Activated CD4-positive, alpha-beta T cell treated with anti-CD3 and anti-CD28 coated beads, Interleukin-2, Interleukin-4, amounts not matched to agents 100 ng/mL and 50 ng/mL, durations not matched to agents 16 hours and 8 hours (primary cell): ENCODE results near the gene SLC9C1.
"Not testable (repeated sequence)": the region's sequence is repeated elsewhere in the genome, so short reads cannot be mapped to it uniquely, and the experiment has no call there.

Experiments
- DNase-seq: peaks from one replicate; pipeline ENCODE4 v3.0.0-alpha.2; 2020; ENCODE audit warnings: low spot score

The SLC9C1 gene

DNA sequence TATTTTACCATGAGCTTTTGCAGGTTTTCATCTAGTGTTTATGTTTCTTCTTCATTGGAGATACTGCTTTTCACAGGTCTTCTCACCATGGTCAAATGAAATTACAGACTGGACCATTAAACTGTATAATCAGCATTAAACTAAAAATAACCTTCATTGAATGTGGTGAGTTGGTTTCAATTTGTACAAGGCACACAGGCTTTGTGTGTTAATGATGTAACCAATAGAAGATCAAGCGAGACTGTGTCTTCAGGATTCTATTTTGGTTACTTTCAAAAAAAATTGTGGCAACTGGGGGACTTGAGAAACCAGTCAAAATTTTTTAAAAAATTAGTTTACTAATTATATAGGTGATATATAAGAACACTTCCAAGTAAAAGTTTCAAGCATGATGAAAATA, 106.7 kb downstream of the SLC9C1 start:
- no peak for DNase-seq

DNA sequence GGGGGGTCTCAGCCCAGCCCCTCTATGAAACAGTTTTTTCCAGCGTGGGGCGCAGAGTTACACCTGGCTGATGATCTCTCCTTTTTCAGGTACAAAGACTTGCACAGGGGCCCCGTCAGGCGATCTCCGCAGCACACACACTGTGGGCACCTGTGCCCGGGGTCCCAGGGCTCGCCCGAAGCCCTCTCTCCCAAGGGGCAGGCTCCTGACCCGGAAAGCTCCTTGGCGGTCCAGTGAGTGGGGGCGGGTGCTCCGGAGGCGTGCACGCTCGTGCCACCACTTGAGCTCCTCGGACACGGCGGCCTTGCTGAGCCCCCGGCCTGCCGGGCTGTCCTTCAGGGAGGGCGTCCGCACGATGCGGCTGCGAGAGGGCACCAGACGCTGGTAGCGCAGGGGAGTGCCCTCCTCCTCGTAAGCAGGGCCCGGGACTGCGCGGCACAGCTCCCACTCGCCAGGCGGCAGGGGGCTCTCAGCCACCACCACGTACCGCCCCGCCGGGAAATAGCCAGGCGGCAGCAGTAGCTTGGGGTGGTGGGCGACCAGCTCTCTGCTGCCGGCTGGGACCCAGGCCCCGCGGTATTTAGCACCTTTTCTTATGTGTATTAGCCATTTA, 108.5 kb downstream of the SLC9C1 start:
- not testable (repeated sequence) for DNase-seq

DNA sequence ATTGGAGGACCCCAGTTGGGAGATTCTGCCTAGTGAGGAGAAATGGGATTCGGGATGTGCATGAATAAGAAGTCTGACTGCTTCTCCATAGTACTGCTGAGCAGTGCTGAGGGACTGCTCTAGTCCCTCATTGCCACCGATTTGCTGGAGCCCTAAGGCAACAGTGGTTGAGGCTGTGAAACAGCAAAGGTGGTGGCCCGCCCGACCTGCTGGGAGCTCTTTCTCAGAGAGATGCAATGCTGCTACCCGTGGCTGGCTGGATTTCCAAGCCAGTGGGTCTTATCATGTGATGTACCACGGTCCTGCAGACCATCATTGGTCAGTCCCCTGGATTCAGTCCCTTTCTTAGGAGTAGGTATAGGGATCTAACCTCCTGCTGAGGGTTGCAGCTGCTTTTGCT, 118.4 kb downstream of the SLC9C1 start:
- DNase-seq: no peak

DNA sequence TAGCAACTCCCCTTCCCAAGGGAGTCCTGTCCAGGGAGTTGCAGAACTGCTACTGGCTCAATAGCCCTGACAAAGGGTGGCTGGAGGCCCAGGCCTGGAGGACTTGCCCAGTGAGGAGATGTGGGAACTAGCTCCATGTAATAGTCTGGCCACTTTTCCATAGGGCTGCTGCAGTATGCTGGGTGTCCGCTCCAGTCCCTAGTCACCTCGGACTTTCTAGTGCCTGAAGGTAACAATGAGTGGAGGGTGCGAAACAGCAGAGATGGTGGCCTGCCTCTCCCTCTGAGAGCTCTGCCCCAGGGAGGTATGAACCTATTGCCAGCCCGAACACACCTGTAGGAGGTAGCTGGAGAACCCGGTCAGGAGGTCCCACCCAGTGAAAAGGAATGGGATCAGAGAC, 119.0 kb downstream of the SLC9C1 start:
- no peak for DNase-seq

DNA sequence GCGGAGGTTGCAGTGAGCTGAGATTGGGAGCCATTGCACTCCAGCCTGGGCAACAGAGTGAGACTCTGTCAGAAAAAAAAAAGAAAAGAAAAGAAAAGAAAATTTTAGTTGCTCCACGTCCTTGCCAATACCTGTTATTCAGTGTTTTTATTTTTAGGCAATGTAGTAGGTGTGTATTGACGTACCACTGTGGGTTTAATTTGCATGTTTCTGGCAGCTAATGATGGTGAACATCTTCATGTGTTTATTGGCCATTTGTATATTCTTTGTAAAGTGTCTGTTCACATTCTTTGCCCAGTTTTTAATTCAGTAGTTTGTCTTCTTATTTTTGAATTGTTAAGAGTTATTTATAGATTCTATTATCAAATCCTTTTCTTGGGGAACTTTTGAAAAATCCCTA, 122.9 kb downstream of the SLC9C1 start:
- DNase-seq: no peak

DNA sequence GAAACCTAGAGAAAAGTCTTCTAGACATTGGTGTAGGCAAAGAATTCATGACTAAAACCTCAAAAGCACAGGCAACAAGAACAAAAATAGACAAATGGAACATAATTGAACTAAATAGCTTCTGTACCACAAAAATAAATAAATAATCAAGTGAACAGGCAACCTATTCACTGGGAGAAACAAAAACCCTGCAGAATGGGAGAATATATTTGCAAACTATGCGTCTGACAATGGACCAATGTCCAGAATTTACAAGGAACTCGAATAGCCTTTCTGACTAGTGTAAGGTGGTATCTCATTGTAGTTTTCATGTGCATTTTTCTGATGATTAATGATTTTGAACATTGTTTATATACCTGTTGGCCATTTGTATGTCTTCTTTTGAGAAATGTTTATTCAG, 124.0 kb downstream of the SLC9C1 start:
- no peak for DNase-seq

DNA sequence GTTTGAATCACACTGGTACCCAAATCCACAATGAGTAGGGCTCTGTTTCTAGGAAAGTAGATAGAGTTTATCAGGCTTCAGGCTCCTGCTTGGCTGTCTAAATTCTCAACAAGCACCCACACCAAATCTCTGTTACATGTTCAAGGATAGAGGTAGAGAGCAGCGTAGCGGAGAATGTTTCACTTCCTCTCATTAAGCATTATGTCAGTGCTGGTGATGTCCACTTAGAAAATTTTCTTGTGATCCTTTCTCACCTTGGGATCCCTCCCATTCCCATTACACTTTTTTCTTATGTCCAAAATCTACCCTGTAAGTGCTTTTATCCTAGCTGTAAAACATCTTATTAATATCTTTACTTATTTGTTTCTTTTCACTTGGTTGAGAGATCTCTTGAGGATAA, 126.3 kb downstream of the SLC9C1 start:
- DNase-seq: no peak

DNA sequence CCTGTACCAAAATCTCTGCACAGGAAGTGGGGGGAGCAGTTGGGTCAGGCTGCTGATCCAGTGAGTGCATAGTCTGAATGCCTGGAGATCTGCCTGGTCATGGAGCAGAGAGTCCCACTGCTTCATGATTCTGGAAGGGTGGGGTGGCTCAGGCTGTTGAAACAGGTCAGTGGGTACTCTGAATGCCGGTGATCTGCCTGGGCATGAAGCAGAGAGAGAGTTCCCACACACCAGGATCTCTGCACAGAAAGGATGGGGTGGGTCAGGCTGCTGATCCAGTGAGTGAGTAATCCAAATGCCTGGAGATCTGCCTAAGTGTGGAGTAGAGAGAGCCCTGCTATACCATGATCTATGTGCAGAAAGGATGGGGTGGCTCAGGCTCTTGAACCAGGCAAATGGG, 144.9 kb downstream of the SLC9C1 start:
- no peak for DNase-seq

DNA sequence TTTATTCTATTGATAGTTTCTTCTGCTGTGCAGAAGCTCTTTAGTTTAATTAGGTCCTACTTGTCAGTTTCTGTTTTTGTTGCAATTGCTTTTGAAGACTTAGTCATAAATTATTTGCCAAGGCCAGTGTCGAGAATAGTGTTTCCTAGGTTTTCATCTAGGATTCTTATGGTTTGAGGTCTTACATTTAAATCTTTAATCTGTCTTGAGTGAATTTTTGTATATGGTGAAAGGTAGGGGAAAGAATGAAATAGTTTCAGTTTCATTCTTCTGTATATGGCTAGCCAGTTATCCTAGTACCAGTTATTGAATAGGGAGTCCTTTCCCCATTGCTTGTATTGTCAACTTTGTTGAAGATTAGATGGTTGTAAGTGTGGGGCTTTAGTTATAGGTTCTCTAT, 150.3 kb downstream of the SLC9C1 start:
- DNase-seq: no peak

DNA sequence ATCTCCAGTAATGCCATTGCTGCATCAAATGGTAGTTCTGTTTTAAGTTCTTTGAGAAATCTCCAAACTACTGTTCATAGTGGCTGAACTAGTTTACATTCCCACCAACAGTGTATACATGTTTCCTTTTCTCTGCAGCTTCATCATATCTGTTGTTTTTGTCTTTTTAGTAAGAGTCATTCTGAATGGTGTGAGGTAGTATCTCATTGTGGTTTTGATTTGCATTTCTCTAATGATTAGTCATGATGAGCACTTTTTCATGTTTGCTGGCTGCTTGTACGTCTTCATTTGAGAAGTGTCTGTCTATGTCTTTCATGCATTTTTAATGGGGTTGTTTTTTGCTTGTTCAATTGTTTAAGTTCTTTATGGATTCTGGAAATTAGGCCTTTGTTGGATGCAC, 150.8 kb downstream of the SLC9C1 start:
- peak; percentile 54 for DNase-seq

DNA sequence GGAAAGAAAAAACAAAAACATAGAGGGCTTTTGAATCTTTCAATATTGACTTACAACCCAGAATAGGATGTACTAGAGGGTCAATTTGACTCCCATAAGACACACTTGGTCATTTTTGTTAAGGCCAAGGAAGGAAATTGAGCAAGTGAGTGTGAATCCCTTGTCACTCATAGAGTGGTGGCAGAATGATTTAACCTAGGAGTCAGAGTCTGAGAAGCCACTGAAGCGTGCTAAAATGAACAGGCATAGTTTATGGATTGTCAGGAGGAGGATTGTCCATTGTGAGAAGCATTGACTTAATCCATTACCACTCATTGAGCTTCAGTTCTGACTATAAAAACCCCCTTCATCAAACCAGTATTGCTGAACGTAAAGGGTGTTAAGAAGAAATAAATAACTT, 152.7 kb downstream of the SLC9C1 start:
- DNase-seq: no peak

DNA sequence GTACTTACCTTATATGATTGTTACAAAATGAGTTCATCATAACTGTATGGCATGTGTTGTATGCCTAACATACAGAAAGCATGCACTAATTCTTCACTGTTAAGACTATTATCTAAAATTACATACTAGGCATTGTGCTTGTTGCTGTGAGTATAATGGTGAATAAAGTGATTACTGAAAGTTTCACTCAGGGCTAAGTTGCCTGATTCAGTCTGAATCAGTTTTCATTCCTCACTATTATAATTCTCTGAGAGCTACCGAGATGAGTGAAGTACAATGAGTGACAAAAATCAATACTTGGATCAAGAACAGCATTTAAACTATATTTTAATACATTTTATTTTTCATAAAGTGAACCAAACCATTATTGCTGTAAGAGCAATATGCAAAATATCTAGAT, 153.4 kb downstream of the SLC9C1 start:
- DNase-seq: peak; percentile 23

DNA sequence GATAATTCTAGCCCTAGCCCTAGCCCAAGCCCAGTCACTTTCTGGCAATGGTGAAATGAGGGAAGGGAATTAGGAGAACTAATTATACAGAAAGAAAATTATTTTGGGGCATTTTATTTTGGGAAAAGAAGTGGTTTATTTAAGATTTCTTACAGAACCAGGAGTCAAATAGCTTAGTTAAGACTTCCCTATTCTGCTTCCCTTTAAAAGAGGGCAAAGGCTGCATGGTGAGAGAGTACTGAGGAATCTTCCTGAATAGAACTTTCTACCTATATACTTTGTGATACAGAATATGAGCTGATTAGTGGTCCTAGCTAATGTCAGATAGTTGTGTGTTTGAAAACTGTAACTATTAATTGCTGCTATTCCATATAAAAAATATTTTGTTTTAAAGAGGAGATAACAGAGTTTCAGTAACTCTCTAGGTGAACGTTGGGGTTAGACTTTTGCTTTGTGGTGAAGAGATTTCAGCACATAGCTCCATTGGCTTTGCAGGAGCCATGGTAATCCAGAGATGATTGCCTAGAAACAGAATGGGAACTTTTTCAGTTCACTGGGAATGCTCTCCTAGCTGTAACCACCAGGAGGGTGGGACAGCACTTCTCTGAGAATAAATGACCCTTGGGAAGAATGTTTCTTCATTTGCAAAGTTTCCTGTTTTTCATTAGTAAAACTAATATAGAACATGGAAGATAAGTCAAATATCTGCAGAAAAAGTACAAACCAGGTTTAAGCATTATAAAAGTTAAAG, 155.6 kb downstream of the SLC9C1 start:
- no peak for DNase-seq

DNA sequence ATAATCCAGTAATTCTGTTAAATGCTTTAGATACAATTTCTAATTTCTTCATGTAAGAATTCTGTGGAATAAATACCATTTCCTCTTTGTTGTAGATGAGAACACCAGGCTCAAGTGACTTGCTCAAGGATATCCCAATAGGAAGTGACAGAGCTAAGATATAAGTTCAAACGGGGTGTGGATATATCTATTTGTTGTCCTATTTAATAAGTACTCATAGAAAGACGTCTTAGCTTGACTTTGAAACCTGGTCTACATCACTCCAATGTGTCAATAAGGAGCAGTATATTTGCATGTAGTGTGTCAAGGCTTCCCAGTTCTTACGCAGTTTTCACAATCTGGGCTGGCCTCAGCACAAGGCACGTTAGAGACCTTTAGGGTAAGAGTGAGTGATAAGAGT, 156.2 kb downstream of the SLC9C1 start:
- no peak for DNase-seq

DNA sequence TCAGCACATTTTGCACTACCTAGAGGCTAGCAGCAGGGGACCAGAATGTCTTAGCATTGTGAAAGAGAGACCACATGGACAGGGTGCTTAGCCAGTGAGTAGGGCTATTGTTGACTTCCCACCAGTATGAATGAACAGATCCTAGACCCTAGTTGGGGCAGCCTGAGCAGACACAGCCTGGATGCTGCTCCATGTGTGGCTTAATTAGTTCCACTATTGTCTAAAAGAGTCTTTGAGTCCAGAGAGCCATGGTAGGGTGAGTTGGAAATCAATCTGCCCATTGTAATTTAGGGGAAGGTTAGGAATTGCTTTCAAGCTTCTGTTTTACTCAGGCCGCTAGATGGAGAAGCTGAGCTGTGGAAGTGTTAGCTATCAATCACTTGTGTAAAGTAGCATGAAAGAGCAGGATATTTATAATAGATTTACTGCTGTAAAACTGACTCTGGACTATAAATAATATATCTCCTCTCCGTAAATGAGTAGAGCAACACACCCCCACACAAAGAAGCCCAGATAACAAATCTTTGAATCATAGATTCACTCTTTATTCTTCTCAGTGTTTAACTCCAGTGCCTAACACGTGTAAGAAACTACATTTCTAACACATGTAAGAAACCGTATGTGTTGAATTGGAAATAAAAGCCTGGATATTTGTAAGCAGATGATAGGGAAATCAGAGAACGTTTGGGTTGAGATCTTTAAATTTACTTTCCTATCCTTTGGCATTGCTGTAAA, 156.9 kb downstream of the SLC9C1 start:
- peak; percentile 48 for DNase-seq

DNA sequence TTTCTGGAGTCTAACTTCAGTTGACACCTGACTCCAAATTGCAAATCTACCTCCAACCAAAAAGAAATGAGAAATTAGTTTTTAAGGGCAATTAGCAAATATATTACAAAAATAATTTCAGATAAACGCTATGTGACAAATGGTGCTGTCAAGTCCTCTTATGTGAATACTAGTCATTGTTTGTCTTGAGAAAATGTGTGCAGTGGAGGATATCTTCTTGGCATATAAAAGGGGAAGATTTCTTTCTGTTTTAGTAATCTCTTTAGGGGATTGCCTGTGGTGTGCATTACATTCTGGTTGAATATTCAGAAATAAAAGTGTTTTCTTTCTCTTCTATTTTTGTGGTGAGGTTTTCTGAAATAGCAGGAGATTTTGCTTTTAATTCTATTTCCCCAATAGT, 158.0 kb downstream of the SLC9C1 start:
- no peak for DNase-seq

DNA sequence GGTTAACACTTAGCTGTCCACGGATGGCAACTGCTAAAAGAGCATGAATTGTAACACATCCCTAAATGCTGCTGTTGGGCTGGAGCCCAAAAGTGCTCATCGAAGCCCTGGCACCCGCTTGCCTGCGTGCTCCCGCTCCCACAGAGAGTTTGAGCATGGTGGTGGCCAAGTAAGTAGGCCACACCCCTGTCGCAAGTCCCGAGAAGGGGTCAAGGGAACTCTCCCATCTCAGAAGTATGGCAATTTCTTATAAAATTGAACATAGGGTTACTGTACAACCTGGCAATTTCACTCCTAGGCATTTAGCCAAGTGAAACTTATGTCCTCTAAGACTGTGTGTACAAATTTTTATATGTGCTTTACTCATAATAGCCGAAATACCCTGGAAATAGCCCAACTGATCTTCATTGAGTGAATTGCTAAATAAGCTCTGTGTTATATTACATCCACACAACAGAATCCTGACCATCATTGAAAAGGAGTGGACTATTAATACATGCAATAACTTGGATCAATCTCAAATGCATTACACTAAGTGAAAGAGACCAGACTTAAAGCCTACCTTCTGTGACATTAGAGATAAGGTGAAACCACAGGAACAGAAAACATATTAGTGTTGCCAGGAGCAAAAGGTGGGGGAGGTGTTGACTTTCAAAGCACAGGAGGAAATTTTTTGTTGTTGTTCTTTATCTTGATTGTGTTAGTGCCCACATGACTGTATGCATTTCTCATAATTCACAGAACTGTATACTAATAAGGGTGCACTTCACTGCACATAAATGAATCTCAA, 159.5 kb downstream of the SLC9C1 start:
- peak; percentile 23 for DNase-seq

DNA sequence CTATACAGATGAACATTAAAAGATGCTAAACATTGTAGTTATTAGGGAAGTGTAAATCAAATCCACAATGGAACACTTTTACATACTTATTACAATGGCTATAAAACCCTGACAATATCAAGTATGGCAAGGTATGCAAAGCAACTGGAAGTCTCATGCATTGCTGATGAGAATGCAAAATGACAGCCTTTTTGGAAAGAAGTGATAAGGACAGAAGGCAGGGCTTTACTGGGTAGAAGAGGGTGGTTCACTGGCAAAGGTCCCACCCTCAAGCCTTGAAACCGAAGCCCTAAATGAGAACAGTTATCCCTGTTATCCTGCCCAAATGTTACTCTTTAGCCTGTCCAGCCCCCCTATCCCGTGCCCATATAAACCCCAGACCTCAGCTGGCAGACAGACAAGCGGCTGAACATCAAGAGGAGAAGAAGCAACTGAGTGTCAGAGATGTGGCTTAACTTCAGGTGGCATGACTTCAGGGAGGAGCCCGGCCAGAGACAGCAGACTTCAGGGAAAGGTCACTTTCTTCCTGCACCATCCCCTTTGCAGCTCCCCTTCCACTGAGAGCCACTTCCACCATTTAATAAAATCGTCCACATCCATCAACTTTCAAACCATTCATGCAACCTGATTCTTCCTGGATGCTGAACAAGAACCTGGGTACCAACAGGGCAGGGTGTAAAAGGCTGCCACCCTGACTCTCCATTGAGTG, 160.2 kb downstream of the SLC9C1 start:
- no peak for DNase-seq

DNA sequence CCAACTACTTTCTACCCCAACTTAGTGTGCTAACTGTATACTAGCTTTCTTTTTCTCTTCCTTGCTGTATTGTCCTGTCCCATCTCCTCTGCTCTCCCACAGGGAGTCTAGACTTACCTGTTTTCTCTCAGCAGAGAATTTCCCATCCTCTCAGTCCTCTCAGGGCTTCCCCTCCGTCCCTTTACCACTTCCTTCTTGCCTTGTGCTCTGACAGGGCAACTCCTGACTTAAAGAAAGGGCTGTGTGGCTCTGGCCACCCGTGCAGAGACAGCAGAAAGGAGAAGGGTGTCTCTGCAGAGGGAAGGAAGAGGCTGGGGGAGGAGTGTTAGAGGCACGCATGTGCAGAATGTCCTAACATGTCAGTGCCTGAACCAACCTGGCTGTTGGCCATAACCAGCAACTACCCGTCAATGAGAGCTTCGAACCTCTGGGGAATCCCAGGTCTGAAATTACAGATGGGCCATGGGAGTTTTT, 161.0 kb downstream of the SLC9C1 start, which contains the start of gene GCSAM:
Gene GCSAM, minus strand, starts transcription at position 274 of the 474 bp plus-strand sequence. Its CDS starts 128 bp downstream, at position 146.
- DNase-seq: peak; percentile 57

DNA sequence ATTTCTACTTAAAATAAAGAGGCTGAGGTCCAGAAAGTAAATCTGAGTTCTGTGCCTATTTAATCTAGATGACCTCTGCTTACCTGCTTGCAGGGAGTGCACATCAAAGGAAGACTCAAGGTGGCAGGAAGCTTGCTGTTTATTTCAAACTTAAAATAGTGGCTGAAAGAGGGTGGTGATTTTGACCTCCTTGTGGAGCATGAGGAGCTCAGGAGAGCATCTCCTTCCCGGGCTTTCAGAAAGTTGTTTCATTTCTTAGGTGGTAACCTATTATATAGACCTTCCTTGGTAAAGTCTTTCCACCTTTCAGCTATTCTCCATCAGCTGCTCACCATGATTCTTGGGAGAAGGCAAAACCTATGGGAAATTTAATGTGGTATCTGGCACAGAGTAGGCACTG, 161.5 kb downstream of the SLC9C1 start:
- DNase-seq: no peak

DNA sequence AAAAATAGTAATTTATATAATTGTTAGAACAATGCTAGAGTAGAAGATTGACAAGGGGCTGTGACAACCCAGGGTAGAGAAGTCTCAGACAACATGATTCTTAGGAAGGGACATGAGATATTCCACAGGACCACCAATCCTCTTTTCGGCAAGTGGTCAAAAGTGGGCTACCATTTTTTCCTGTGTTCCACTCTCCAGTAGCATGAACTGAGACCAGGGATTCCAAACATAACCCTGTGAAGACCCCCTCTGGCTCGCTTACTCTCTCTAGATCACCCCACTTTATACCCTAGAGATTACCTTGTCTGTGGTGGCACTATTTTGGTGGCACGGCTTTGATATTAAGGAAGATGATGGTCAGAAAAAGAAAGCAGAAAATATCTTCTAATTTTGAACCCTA, 161.9 kb downstream of the SLC9C1 start:
- no peak for DNase-seq

DNA sequence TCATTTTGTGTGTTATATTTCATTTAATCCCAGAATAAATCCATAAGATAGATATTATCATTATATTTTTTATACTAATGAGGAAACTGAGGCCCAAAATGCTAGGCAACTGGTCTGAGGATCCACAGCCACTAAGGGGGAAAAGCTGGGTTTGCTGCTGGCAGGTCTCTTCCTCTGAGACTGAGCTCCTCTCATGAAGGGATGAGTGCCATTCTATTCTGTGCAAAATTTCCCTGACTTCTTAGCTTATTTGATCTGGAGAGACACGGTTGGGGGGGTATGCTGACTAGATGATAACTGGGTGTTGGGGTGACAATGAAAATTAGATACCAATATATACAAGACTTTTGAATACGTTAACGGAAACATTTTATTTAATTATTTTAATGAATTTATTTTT, 162.9 kb downstream of the SLC9C1 start:
- DNase-seq: no peak
